Measurements from ENCODE around the gene SLC16A9. TPM values are rescaled to one million over a fixed set of nuclear protein-coding genes. Genes with fewer than 3 reads are reported as not detected.

The SLC16A9 gene
- 1 to 10 TPM in 1 of 2 donors, under 1 TPM in 1; 0.90 to 1.5 TPM for total RNA-seq

- no peak for TF ChIP-seq CTCF (IDR thresholded peaks at IDR 0.05)
- no peaks in the 10 kb centered on the region for H3K27me3 ChIP-seq
- H3K4me1 ChIP-seq: peaks cover 0 to 14% of the 10 kb centered on the region in 2 donors
- DNase-seq (ENCODE audit: low spot score): no peak
- H3K27ac ChIP-seq: peak within 1 kb of the TSS; percentile 61 to 66
- H3K4me3 ChIP-seq: peak within 1 kb of the TSS; percentile 57 to 71
- no peaks in the 10 kb centered on the region for H3K9me3 ChIP-seq
- no peaks in the 10 kb centered on the region for H3K36me3 ChIP-seq
Observed at GRCh38 chr10:59709395-59710125, at the start of gene SLC16A9. TSS of gene SLC16A9 (minus strand) at chr10:59709850. CDS start at chr10:59684291, 25,559 bp downstream.

GRCh38 chr10:59757966-59758365 is 48.3 kb upstream of the SLC16A9 start:
- DNase-seq (ENCODE audit: low spot score): no peak
- Histone ChIP-seq H3K4me1 (no peaks in the 10 kb centered on the region), H3K9me3 (no peaks in the 10 kb centered on the region), H3K27me3 (no peaks in the 10 kb centered on the region), H3K27ac (no peak overlapping the region), H3K4me3 (no peak overlapping the region), H3K36me3 (no peaks in the 10 kb centered on the region)
- TF ChIP-seq CTCF (IDR thresholded peaks at IDR 0.05): no peak

- TF ChIP-seq CTCF (IDR thresholded peaks at IDR 0.05): no peak
- H3K4me1 ChIP-seq: no peaks in the 10 kb centered on the region
- H3K9me3 ChIP-seq: no peaks in the 10 kb centered on the region
- H3K36me3 ChIP-seq: no peaks in the 10 kb centered on the region
- no peak overlapping the region for H3K4me3 ChIP-seq
- no peaks in the 10 kb centered on the region for H3K27me3 ChIP-seq
- DNase-seq (ENCODE audit: low spot score): no peak
- H3K27ac ChIP-seq: no peak overlapping the region
Observed at GRCh38 chr10:59754951-59755350, 45.3 kb upstream of the SLC16A9 start.

- DNase-seq (ENCODE audit: low spot score): no peak
- Histone ChIP-seq H3K27me3 (no peaks in the 10 kb centered on the region), H3K27ac (no peak within 1 kb of the TSS), H3K36me3 (no peaks in the 10 kb centered on the region), H3K4me3 (no peak within 1 kb of the TSS), H3K9me3 (no peaks in the 10 kb centered on the region), H3K4me1 (no peaks in the 10 kb centered on the region)
- TF ChIP-seq CTCF (IDR thresholded peaks at IDR 0.05): no peak
Observed at GRCh38 chr10:59753267-59753666, 43.6 kb upstream of the SLC16A9 start, which contains the start of gene MRLN. TSS of gene MRLN (minus strand) at chr10:59753455.

- H3K4me3 ChIP-seq: no peak overlapping the region
Observed at GRCh38 chr10:59752278-59752940, 42.8 kb upstream of the SLC16A9 start.

More at GRCh38 chr10:59752278-59752940, 42.8 kb upstream of the SLC16A9 start:
- no peak for TF ChIP-seq CTCF (IDR thresholded peaks at IDR 0.05)
- Histone ChIP-seq H3K36me3 (no peaks in the 10 kb centered on the region), H3K27me3 (no peaks in the 10 kb centered on the region), H3K9me3 (no peaks in the 10 kb centered on the region), H3K4me1 (no peaks in the 10 kb centered on the region), H3K27ac (no peak overlapping the region)
- DNase-seq (ENCODE audit: low spot score): no peak

All from right atrium auricular region (tissue), 2 donors.